ENCODE measurements around the gene MAP2K6.

DNA sequence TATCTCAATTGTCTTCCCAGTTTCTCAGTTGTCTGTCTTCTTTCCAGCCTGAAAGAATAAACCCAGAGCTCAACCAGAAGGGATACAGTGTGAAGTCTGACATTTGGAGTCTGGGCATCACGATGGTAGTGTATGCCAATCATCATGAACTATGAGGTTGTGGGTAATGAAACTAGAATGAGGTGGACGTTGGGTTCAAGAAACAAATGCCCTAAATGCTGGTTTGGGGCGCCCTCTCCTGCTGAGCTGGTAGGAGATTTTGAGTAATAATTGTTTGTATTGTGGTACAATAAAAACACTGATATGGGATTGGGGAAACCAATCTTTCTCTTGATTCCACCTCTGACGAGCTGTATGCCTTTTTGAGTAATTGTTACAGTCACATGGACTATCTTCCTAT, 110.4 kb downstream of the MAP2K6 start:
- TF ChIP-seq, protein P1, sequence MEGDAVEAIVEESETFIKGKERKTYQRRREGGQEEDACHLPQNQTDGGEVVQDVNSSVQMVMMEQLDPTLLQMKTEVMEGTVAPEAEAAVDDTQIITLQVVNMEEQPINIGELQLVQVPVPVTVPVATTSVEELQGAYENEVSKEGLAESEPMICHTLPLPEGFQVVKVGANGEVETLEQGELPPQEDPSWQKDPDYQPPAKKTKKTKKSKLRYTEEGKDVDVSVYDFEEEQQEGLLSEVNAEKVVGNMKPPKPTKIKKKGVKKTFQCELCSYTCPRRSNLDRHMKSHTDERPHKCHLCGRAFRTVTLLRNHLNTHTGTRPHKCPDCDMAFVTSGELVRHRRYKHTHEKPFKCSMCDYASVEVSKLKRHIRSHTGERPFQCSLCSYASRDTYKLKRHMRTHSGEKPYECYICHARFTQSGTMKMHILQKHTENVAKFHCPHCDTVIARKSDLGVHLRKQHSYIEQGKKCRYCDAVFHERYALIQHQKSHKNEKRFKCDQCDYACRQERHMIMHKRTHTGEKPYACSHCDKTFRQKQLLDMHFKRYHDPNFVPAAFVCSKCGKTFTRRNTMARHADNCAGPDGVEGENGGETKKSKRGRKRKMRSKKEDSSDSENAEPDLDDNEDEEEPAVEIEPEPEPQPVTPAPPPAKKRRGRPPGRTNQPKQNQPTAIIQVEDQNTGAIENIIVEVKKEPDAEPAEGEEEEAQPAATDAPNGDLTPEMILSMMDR (optimal IDR thresholded peaks at IDR 0.05 in 1 of 3, IDR thresholded peaks at IDR 0.05 in 1 of 3, conservative IDR thresholded peaks at IDR 0.05 in 1 of 3; ENCODE audit: extremely low read depth in 1 of 3, insufficient read depth in 2 of 3, low read length in 3 of 3) = peak in 2 of 3 experiments; percentile 18 to 44
- TF ChIP-seq EZH2 (IDR thresholded peaks at IDR 0.05; ENCODE audit: low read length) = no peak

Data from keratinocyte (primary cell).